DMS114 treated with DMSO at 0.1 percent for 48 hours (cell line): Measurements from ENCODE around the gene RPL34.
"Not testable (repeated sequence)": the region's sequence is repeated elsewhere in the genome, so short reads cannot be mapped to it uniquely, and the experiment has no call there.

Experiments used
- DNase-seq: peaks from one replicate; lab custom pipeline; 2025; ENCODE audit not compliant: unreplicated experiment; lab: John Stamatoyannopoulos, UW

Gene RPL34

GRCh38 chr4:108620101-108620932 is at the start of gene RPL34:
RPL34 (plus strand) TSS chr4:108620576; CDS start chr4:108621960, 1,384 bp downstream.
- peak; percentile 89 for DNase-seq

DNA sequence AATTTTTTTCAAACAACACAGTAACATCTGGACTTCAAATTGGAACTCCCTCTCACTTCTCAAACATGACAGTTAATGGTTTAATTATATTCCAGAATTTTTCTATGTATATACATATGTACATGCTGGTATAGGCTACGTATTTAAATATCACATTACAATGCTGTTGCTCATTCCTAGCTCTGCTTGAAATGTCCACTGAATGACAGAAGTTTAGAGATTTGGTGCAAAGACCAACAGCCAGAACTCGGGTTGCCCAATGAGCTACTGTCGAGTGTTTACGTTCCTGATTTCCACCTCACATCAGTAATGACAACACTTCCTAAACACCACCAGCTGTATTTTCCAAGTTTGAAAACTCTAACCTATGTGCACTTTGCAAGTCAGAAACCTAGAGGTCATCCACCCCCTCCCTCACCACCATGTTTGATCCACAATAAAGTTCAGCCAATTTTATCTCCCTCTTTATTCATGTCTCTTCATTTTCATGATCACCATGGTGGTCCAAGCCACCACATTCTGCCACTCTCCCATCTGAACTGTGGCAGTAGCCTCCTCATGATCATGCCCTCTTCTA is 49.3 kb upstream of the RPL34 start:
- DNase-seq = no peak

GRCh38 chr4:108574402-108574801 is 46.0 kb upstream of the RPL34 start:
- no peak for DNase-seq

GRCh38 chr4:108581083-108581482 is 39.3 kb upstream of the RPL34 start:
- no peak for DNase-seq

DNA sequence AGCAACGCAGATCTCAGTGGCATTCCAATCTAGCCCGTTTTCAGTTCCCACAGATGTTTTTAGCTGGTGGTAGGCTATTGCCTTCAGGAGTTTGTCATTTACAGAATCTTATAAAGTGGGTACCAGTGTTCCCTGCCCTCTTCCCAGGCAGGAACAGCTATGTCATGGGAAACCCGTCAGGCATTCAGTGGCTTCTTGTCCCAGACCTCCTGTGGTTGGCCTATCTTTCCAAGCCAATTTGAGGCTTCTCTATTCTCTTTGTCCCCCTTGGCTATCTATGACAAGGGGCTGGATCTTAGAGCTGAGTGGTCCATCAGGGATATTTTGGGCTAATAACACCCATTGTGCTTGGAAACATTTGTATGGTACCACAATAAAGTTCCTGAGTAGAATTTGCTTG is 33.6 kb upstream of the RPL34 start:
- no peak for DNase-seq

GRCh38 chr4:108588878-108589277 is 31.5 kb upstream of the RPL34 start:
- DNase-seq = no peak

GRCh38 chr4:108589961-108590360 is 30.4 kb upstream of the RPL34 start:
- no peak for DNase-seq

DNA sequence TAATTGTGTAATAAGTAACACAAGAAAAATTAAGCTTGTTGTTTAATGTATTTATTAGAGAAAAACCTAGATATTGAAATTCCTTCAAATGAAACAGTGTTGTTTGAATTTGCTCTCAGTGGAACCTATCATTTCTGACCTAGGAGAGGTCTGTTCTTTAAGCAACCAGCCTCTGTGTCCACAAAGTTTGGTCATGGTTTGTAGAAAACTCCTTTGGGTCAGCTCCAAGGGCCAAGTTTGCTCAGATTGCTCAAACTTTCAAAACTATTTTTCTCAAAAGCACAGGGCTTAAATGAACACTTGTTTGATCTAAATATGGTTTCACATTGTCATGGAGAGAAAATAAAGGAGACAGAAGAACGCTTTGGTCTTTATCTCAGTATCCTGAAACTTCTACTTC is 29.6 kb upstream of the RPL34 start:
- DNase-seq = no peak

GRCh38 chr4:108592674-108592986 is 27.7 kb upstream of the RPL34 start:
- DNase-seq = no peak

DNA sequence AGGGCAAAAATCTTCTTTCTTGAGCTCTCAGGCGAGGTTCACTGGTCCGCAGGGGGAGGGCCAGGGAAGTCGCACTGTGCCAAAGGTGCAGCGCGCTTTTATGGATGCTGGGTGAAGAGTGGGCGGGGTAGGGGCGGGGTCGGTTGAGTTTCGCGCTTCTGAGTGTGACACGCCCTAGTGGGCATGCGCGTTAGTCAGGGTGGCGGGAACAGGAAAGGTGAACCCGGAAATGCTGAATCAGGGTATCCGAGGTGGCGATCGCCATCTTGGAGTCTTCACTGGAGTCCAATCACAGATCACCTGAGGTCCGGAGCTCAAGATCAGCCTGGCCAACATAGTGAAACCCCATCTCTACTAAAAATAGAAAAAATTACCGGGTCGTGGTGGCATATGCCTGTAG is 26.1 kb upstream of the RPL34 start:
- not testable (repeated sequence) for DNase-seq

GRCh38 chr4:108596344-108596743 is 24.0 kb upstream of the RPL34 start:
- no peak for DNase-seq

- DNase-seq = no peak
Observed at GRCh38 chr4:108601106-108601505, 19.3 kb upstream of the RPL34 start.

- no peak for DNase-seq
Observed at GRCh38 chr4:108601532-108601931, 18.8 kb upstream of the RPL34 start.

DNA sequence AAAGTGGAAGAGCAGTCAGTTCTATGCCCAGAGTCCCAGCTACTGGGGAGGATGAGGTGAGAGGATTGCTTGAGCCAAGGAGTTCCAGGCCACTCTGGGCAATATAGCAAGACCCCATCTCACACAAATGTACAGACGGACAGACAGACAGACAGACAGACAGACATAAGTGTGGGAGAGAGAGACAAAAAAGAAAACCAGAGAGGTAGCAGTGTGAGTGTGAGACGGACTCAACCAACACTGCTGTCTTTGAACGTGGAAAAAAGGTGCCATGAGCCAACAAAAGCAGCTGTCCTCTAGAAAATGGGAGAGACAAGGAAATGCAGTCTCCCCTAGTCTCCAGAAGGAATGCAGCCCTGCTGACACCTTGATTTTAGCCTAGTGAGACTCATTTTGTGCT is 18.2 kb upstream of the RPL34 start:
- DNase-seq = no peak

GRCh38 chr4:108607079-108607815 is 13.1 kb upstream of the RPL34 start:
- no peak for DNase-seq

- DNase-seq = no peak
Observed at GRCh38 chr4:108611365-108611764, 9.0 kb upstream of the RPL34 start.

DNA sequence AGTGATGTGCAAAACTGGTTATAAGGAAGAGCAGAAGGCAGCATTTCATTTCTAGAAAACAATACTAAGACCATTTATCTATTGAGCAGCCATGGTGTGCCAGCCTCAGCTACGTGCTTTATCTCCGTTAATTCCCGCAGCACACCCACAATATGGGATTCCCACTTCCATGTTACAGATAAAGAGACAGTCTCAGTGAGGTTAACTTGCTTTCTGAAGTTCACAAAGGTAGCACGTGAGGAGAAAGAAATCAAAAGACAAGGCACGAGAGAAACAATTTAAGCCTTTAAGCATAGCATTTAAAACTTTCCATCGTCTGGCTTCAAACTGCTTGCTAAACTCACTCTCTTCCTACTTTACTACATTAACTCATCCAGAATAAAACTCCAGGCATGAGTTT is 8.0 kb upstream of the RPL34 start:
- no peak for DNase-seq

DNA sequence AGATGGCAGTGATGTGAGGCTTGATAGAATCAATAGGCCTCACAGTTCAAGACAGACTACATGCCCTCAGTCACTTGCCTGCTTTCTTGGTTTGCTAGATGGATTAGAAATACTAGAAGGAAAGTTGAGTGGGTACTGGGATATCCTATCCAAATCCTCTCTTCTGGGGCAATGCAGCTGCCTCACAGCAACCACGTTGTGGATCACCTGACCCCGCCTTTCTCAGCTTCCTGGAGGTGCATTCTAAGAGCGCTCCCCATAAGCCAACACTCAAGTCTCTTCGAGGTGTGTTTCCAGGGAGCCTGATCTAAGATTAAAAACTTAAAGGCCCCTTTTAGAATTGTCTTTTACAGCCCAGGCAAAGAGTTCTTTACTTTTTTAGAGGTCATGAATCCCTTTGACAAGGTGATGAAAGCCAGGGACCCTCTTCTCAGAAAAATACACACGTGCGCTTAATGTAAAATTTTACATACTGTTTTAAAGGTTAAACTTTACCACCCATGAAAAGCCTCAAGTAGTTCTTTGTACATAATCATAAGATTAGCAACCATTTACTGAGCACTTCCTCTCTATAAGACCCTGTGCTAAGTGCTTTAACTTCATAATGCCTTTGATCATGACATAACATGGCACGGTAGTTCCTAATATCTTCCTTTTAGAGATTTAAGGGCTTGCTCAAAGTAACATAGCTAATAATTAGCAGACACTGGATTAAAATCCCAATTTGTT is 840 bp upstream of the RPL34 start:
- DNase-seq = no peak

GRCh38 chr4:108620933-108621905 is 843 bp downstream of the RPL34 start:
- DNase-seq = no peak

DNA sequence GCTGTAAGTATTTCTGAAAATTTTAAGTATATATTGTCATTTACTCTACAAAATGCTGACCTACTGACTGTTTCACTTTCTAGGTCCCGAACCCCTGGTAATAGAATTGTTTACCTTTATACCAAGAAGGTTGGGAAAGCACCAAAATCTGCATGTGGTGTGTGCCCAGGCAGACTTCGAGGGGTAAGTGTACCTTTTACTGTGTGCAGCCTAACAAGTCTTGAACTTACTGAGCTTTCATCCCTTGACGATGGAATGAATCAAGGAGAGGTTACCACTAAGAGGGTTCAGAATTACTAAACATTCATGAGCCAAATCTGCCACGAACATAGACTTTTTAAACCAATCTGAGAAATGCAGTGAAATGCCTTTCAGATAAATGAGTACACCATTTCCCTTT is 1.6 kb downstream of the RPL34 start:
- no peak for DNase-seq
